Neuronal stem cell (in vitro differentiated cells): ENCODE data around the gene CRYGB.
A peak's percentile ranks its signal among the peaks of the same experiment; 100 is the strongest.
"Not testable (repeated sequence)": the region's sequence is repeated elsewhere in the genome, so short reads cannot be mapped to it uniquely, and the experiment has no call there.

ENCODE experiments used
- DNase-seq: peaks from one replicate; pipeline ENCODE4 v3.0.0-alpha.2; 2013; ENCODE audit warnings: low spot score
- H2AFZ ChIP-seq: one replicate; pipeline ENCODE4 v1.6.1; 2013; ENCODE audit warnings: mild to moderate bottlenecking, low read length, inconsistent platforms
- H2AK5ac ChIP-seq: 2 replicates; pipeline ENCODE4 v1.6.1; 2013; ENCODE audit warnings: low read depth, mild to moderate bottlenecking, inconsistent platforms, low read length, moderate library complexity, mixed read lengths
- H2BK120ac ChIP-seq: 2 replicates; pipeline ENCODE4 v1.6.1; 2013; ENCODE audit warnings: low read depth, mild to moderate bottlenecking, inconsistent platforms, low read length, moderate library complexity, mixed read lengths
- H2BK12ac ChIP-seq: one replicate; pipeline ENCODE4 v1.6.1; 2013; ENCODE audit warnings: low read length, inconsistent platforms
- H2BK15ac ChIP-seq: 2 replicates; pipeline ENCODE4 v1.6.1; 2013; ENCODE audit warnings: mild to moderate bottlenecking, low read length, inconsistent platforms, mixed read lengths
- H2BK5ac ChIP-seq: one replicate; pipeline ENCODE4 v1.6.1; 2013; ENCODE audit warnings: inconsistent platforms, mild to moderate bottlenecking, low read length, moderate library complexity
- H3K14ac ChIP-seq: one replicate; pipeline ENCODE4 v1.6.1; 2013; ENCODE audit warnings: low read length, inconsistent platforms
- H3K18ac ChIP-seq: 2 replicates; pipeline ENCODE4 v1.6.1; 2013; ENCODE audit warnings: low read length, inconsistent platforms
- H3K23ac ChIP-seq: 2 replicates; pipeline ENCODE4 v1.6.1; 2013; ENCODE audit warnings: low read depth, mild to moderate bottlenecking, mixed read lengths, low read length, inconsistent platforms; ENCODE audit not compliant: poor library complexity
- H3K27ac ChIP-seq: replicated peaks from 3 replicates; pipeline ENCODE4 v1.5.1; 2013; ENCODE audit warnings: low read length, inconsistent platforms
- H3K27me3 ChIP-seq, 3 experiments: 2 replicates each; pipeline ENCODE4 v1.6.1; 2013; ENCODE audit warnings: low read length in 3 of 3, mild to moderate bottlenecking in 2 of 3, inconsistent platforms in 1 of 3, low read depth in 1 of 3, mixed read lengths in 1 of 3, moderate library complexity in 1 of 3; ENCODE audit not compliant: control insufficient read depth in 3 of 3, insufficient read depth in 3 of 3
- H3K36me3 ChIP-seq, 2 donors: replicated peaks in 1 of 2; 2 replicates each; pipeline ENCODE4 v1.6.1; 2013; ENCODE audit warnings: low read length in 2 of 2; ENCODE audit not compliant: control insufficient read depth in 2 of 2, insufficient read depth in 2 of 2
- H3K4ac ChIP-seq: 2 replicates; pipeline ENCODE4 v1.6.1; 2013; ENCODE audit warnings: inconsistent platforms, mild to moderate bottlenecking, low read length, moderate library complexity
- H3K4me1 ChIP-seq, 2 donors: 1 replicate in 1 of 2; 2 replicates in 1 of 2; pipeline ENCODE4 v1.6.1; 2013; ENCODE audit warnings: low read length in 2 of 2, low read depth in 1 of 2; ENCODE audit not compliant: control insufficient read depth in 2 of 2, insufficient read depth in 1 of 2
- H3K4me2 ChIP-seq: one replicate; pipeline ENCODE4 v1.6.1; 2013; ENCODE audit warnings: mild to moderate bottlenecking, low read length, inconsistent platforms; ENCODE audit not compliant: insufficient read depth, poor library complexity, severe bottlenecking
- H3K4me3 ChIP-seq, 2 donors: 2 replicates each; pipeline ENCODE4 v1.5.1; 2013; ENCODE audit warnings: low read length in 2 of 2, mild to moderate bottlenecking in 2 of 2, inconsistent platforms in 1 of 2, moderate library complexity in 1 of 2
- H3K79me1 ChIP-seq: one replicate; pipeline ENCODE4 v1.6.1; 2013; ENCODE audit warnings: low read depth, mild to moderate bottlenecking, inconsistent platforms, low read length, moderate library complexity
- H3K9ac ChIP-seq: one replicate; pipeline ENCODE4 v1.6.1; 2013; ENCODE audit warnings: mild to moderate bottlenecking, low read depth, low read length, inconsistent platforms; ENCODE audit not compliant: poor library complexity
- H3K9me3 ChIP-seq, 2 donors: replicated peaks in 1 of 2; 2 replicates each; pipeline versions ENCODE3 to v1.6.1; 2013; ENCODE audit warnings: low read length in 2 of 2, mild to moderate bottlenecking in 2 of 2, inconsistent platforms in 1 of 2, low read depth in 1 of 2, mixed read lengths in 1 of 2, moderate library complexity in 1 of 2; ENCODE audit not compliant: control insufficient read depth in 2 of 2, insufficient read depth in 1 of 2
- H4K8ac ChIP-seq: one replicate; pipeline ENCODE4 v1.6.1; 2013; ENCODE audit warnings: low read depth, mild to moderate bottlenecking, inconsistent platforms, low read length, moderate library complexity
- H4K91ac ChIP-seq: one replicate; pipeline ENCODE4 v1.6.1; 2013; ENCODE audit warnings: low read length, low read depth, mild to moderate bottlenecking, inconsistent platforms; ENCODE audit not compliant: poor library complexity
- WGBS, 2 donors: extraction: QIAGEN DNeasy Blood & Tissue Kit; methylation state at CpG; one replicate each; pipeline ENCODE4 v1.1.7; 2013; ENCODE audit warnings: missing lambda C conversion rate in 2 of 2, mixed read lengths in 1 of 2; ENCODE audit not compliant: insufficient read length in 2 of 2, insufficient replicate concordance in 1 of 2; ENCODE audit errors: extremely low coverage in 2 of 2; 5-methylcytosine and 5-hydroxymethylcytosine counted together

Gene CRYGB

DNA sequence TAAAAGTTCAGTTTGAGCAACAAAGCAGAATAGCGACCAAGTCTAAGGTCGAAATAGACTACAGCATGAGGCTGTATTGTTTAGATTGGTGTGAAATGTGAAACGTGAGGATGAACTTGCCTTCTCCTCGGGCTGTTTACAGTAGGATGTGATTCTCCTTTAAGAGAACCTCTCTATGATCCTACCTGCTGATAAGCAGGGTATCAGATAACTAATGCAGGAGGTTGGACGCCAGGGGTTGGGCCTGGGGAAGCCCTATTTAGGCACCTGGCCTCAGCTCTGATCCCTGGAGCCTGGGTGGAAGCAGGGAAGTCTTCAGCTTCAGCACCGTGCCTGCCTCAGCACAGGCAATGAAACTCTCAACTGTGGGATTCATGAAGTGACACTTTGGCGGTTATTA lies 33.0 kb downstream of the CRYGB start:
- Histone ChIP-seq H4K8ac (no peak overlapping the region), H3K18ac (no peak overlapping the region), H3K27ac (no peak overlapping the region), H3K4ac (no peak overlapping the region), H3K9ac (no peak overlapping the region), H2AFZ (peak overlapping the region; percentile 78), H3K23ac (no peak overlapping the region), H3K9me3 (no peaks in the 10 kb centered on the region), H2BK5ac (no peak overlapping the region), H2BK12ac (no peak overlapping the region), H3K14ac (no peak overlapping the region), H4K91ac (no peak overlapping the region), H2AK5ac (no peak overlapping the region), H3K36me3 (no peaks in the 10 kb centered on the region), H3K4me3 (no peak overlapping the region), H3K27me3 (peaks cover 0 to 2% (median 0%) of the 10 kb centered on the region in 3 experiments), H2BK15ac (peak overlapping the region; percentile 2), H3K4me1 (peaks cover 3 to 7% of the 10 kb centered on the region in 2 donors), H3K79me1 (no peaks in the 10 kb centered on the region), H3K4me2 (no peak overlapping the region), H2BK120ac (no peak overlapping the region)
- no peak for DNase-seq
- WGBS, 2 donors: no CpG with 5 or more reads among the region's 7 CpGs

DNA sequence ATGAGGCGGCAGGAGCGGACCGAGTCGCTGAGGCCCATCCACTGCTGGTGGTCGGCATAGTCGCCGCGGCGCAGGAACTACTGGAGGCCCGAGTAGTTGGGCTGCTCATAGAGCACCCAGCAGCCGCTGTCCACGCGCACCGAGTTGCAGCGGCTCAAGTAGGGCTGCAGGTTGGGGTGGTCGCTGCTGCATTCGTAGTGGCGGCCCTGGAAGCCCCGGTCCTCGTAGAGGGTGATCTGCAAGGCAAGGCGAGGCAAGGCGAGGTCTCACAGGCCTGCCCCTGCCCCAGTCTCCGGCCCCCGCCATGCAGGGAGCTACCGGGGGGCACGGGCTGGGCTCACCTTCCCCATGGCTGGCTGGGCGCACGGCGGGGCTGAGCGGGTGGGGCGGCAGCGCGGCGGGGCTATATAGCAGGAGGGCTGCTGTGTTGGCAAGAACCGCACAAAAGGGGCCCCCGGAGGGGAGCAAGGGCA lies 33.6 kb downstream of the CRYGB start:
- H3K4me1 ChIP-seq, H3K36me3 ChIP-seq, H3K79me1 ChIP-seq, H3K4ac ChIP-seq, H3K14ac ChIP-seq, H2BK5ac ChIP-seq, H2BK120ac ChIP-seq, DNase-seq, H3K9me3 ChIP-seq, H2AK5ac ChIP-seq, H2BK15ac ChIP-seq, H4K91ac ChIP-seq, H3K27ac ChIP-seq, H2BK12ac ChIP-seq, H3K9ac ChIP-seq, H3K27me3 ChIP-seq: not testable (repeated sequence)
- Histone ChIP-seq H4K8ac (peak overlapping the region; percentile 43), H3K18ac (peak overlapping the region; percentile 76), H2AFZ (peak overlapping the region; percentile 78), H3K4me2 (peak overlapping the region; percentile 40), H3K4me3 (peak overlapping the region in 1 of 2 donors; percentile 58), H3K23ac (peak overlapping the region; percentile 55)
- no CpG with 5 or more reads among the region's 36 CpGs for WGBS, 2 donors

DNA sequence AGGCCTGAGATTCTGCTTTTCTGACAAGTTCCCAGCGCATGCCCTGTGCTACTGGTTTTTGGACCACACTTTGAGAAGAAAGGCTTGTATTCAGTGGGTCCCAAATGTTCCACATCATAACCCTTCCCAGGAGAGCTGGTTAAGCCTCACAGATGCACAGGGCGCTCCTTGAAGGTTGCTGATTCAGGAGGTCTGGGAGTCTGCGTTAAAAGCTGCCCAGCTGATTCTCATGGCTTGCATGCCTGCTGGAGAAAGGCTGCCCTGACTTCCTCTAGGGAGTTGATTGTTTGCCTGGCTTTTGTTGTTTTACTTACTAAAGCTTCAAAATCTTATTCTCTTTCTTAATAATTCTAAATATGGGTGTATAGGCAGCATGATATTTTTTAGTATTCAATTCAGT lies 42.3 kb downstream of the CRYGB start:
- H3K4me2 ChIP-seq: no peak overlapping the region

DNA sequence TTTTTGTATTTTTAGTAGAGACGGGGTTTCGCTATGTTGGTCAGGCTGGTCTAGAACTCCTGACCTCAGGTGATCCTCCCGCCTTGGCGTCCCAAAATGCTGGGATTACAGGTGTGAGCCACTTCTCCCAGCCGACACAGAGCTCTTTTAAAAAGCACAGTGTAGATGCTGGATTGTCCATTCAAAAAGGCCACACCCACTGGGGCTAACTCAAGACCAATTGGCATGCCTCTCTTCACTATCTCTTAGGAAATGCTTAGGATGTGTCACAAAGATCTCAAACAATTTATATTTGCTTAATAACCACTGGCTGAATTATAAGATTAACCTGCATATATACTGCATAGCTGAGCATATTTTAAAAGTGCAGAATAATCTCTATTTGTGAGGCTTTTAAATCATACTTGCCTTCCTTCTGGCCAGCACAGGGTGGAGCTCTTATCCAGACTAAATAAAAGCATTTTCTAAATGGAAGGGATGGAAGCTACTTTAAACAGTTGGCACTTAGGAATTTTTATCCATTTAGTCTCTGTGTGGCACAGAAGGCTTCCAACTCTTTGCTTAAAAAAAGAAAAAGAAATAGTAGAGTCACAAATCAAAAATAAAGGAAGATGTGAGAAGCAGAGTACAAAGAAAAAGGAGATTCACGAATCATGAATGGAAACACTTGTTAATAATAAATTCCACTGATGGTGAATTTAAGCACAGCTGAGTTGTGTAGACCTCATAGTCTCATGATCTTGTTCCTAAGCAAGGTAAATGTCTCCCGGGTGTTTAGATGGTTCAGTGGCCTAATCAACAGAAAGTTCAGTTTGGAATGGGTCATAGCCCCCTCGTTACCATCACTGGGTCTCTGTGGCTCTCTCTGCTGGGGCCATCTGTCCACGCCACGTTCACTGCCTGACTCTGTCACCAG lies 44.0 kb downstream of the CRYGB start:
- H2BK5ac ChIP-seq: no peak overlapping the region
- no peak overlapping the region for H2BK12ac ChIP-seq
- no CpG with 5 or more reads among the region's 10 CpGs for WGBS, 2 donors
- peak overlapping the region; percentile 21 for H3K27ac ChIP-seq
- no peak overlapping the region for H4K8ac ChIP-seq
- H3K4ac ChIP-seq: no peak overlapping the region
- H3K4me2 ChIP-seq: no peak overlapping the region
- no peaks in the 10 kb centered on the region for H3K9me3 ChIP-seq
- H3K9ac ChIP-seq: no peak overlapping the region
- no peak overlapping the region for H3K4me3 ChIP-seq
- peaks cover 2% of the 10 kb centered on the region in 2 donors for H3K4me1 ChIP-seq
- H3K23ac ChIP-seq: no peak overlapping the region
- no peak overlapping the region for H3K18ac ChIP-seq
- peak overlapping the region; percentile 33 for H2AFZ ChIP-seq
- no peak overlapping the region for H2AK5ac ChIP-seq
- no peak for DNase-seq
- H3K14ac ChIP-seq: no peak overlapping the region
- no peaks in the 10 kb centered on the region for H3K79me1 ChIP-seq
- H2BK15ac ChIP-seq: no peak overlapping the region
- no peak overlapping the region for H4K91ac ChIP-seq
- no peaks in the 10 kb centered on the region for H3K36me3 ChIP-seq
- peaks cover 0 to 5% (median 0%) of the 10 kb centered on the region in 3 experiments for H3K27me3 ChIP-seq
- no peak overlapping the region for H2BK120ac ChIP-seq

More for the DNA sequence above, 42.3 kb downstream of the CRYGB start:
- Histone ChIP-seq H2AFZ (peak overlapping the region; percentile 63), H2BK5ac (no peak overlapping the region), H3K9me3 (no peaks in the 10 kb centered on the region), H2BK120ac (no peak overlapping the region), H3K14ac (no peak overlapping the region), H3K9ac (no peak overlapping the region), H3K79me1 (no peaks in the 10 kb centered on the region), H3K4me3 (no peak overlapping the region), H3K18ac (peak overlapping the region; percentile 85), H3K36me3 (no peaks in the 10 kb centered on the region), H4K8ac (no peak overlapping the region), H3K4ac (no peak overlapping the region), H2BK12ac (no peak overlapping the region), H3K27me3 (peaks cover 0 to 5% (median 0%) of the 10 kb centered on the region in 3 experiments), H3K27ac (no peak overlapping the region), H2BK15ac (no peak overlapping the region), H3K4me1 (peaks cover 2% of the 10 kb centered on the region in 2 donors), H2AK5ac (no peak overlapping the region), H3K23ac (no peak overlapping the region), H4K91ac (no peak overlapping the region)
- no peak for DNase-seq
- WGBS, 2 donors: no CpG with 5 or more reads among the region's 3 CpGs
